Heart right ventricle (tissue), 16 donors: ENCODE data around the gene ABCE1. TPM values are rescaled to one million over a fixed set of nuclear protein-coding genes. Genes with fewer than 3 reads are reported as not detected.

Experiments used
- ATAC-seq, 8 donors: fragments of 200-7000 bp; cut with Tn5 transposase; one replicate each; pipeline ENCODE4 v1.9.1; 2020; ENCODE audit warnings: mild to moderate bottlenecking in 8 of 8, moderate library complexity in 8 of 8, moderate number of reproducible peaks in 1 of 8
- DNase-seq, 2 donors: peaks; one replicate each; pipeline ENCODE4 v3.0.0-alpha.2; 2020
- H3K27ac ChIP-seq, 10 donors: fragments of 200-600 bp; sonication (generic) in 2 of 10; one replicate each; pipeline versions ENCODE4 v1.5.0 to v1.8.0; 2020 to 2022; ENCODE audit warnings: mild to moderate bottlenecking in 3 of 10
- H3K27me3 ChIP-seq, 7 donors: fragments of 200-600 bp; one replicate each; pipeline ENCODE4 v1.8.0; 2021 to 2022; ENCODE audit warnings: mild to moderate bottlenecking in 2 of 7
- H3K36me3 ChIP-seq, 9 donors: fragments of 200-600 bp; sonication (generic) in 1 of 9; one replicate each; pipeline versions ENCODE4 v1.5.0 to v1.8.0; 2020 to 2022; ENCODE audit warnings: mild to moderate bottlenecking in 2 of 9
- H3K4me1 ChIP-seq, 9 donors: fragments of 200-600 bp; sonication (generic) in 1 of 9; one replicate each; pipeline versions ENCODE4 v1.5.0 to v1.8.0; 2020 to 2022; ENCODE audit warnings: mild to moderate bottlenecking in 4 of 9
- H3K4me3 ChIP-seq, 10 donors: fragments of 200-600 bp; sonication (generic) in 2 of 10; one replicate each; pipeline versions ENCODE4 v1.5.0 to v1.8.0; 2020 to 2022; ENCODE audit warnings: mild to moderate bottlenecking in 7 of 10, moderate library complexity in 2 of 10
- H3K9me3 ChIP-seq, 11 donors: fragments of 200-600 bp in 10 of 11; sonication (generic) in 2 of 11; one replicate each; pipeline versions ENCODE4 v1.5.0 to v1.8.0; 2013 to 2022; ENCODE audit warnings: mild to moderate bottlenecking in 2 of 11, control low read depth in 1 of 11, moderate library complexity in 1 of 11
- WGBS, 2 donors: extraction: QIAGEN DNeasy Blood & Tissue Kit; methylation state at CpG; one replicate each; pipeline ENCODE4 v1.1.7; 2013; ENCODE audit warnings: inconsistent platforms in 1 of 2; 5-methylcytosine and 5-hydroxymethylcytosine counted together
- intact Hi-C, 10 donors: fragments of 100-400 bp; cut with DNase I; formaldehyde crosslinking; loops; one replicate each; pipeline versions ENCODE4 v1.11.1 to v1.14.2; 2022
- polyA plus RNA-seq, 2 donors: library from polyadenylated mRNA; stranded (reverse); fragments of 200-250 nt; gene quantifications; one replicate each; pipeline ENCODE4 v1.2.3, GENCODE V29; 2013
- total RNA-seq, 10 donors: library from RNA; stranded (reverse); fragmentation: NEBNext Ultra II Directional in 3 of 10; extraction: Animal tissue kit (Norgen Biotek cat#: 25700) in 3 of 10; gene quantifications; one replicate each; pipeline versions ENCODE4 v1.2.1 to v1.2.4, GENCODE V29; 2021 to 2023
- TF ChIP-seq, protein P1 (sequence below), 9 donors: fragments of 200-600 bp; sonication (generic) in 2 of 9; IDR thresholded peaks; one replicate each; pipeline versions ENCODE4 v1.5.0 to v1.8.0; 2021 to 2022; ENCODE audit warnings: antibody characterized with exemption in 9 of 9, mild to moderate bottlenecking in 5 of 9, moderate library complexity in 1 of 9
- donor health status: Arrhythmogenic right ventricular cardiomyopathy.
- donor health status: ischemic (EF 13 %, LVEDD 7.1; RV severe dilation, severe dysfunction).
- donor health status: healthy with polysubstance abuse.
- donor health status: DM: no; HTN: yes; CAD: no.
- donor health status: DM: no; HTN: no; CAD: no.
- donor health status: ischemic (EF 25% LVEDD 6.9; RV normal size, moderate dysfunction).
- donor health status: ischemic (EF 25% LVEDD 5.7; RV mildly dilated, moderate dysfunction).
- donor health status: healthy.
- donor health status: DM: yes; HTN: yes; CAD: no.
- donor health status: Ischemic cardiomyopathy.
- donor health status: ischemic (EF 35%, LVEDD 5.7; RV mildly dilated, moderate dysfunction).
- donor health status: nonischemic (EF 11% LVEDD 7.7; RV severe dilation, severe dysfunction).
- donor health status: DM: yes; HTN: yes; CAD: no.
- donor health status: PGD.
- donor health status: ischemic (EF 29% LVEDD 5.4; RV normal size, mild dysfunction).
- donor health status: nonischemic (EF 23%, LVEDD 6.1; RV moderate dilation, normal function).

The ABCE1 gene
- total and polyA plus RNA-seq, 12 donors, result 14.6 to 49.0 (median 32.3) TPM

DNA sequence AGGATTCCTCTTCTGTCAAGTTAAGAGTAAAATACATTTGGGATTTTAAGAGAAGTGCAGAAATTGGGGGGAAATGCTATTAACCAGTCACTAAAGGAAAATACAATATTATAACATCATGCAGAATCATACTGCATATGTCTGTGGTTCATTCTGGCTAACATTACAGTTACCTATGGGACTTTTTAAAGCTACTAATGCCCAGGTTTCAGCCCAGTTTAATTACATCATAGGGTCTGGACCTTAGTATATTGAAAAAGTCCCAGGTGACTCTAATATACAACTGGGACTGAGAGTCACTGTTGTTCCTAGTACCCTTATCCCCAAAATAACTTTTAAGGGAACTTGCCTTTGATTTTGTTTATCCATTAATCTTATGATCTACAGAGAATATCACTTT, 10.0 kb downstream of the ABCE1 start:
- peaks cover 0 to 92% (median 47%) of the 10 kb centered on the region in 9 donors for H3K36me3 ChIP-seq
- no peak overlapping the region for H3K4me3 ChIP-seq
- no peak overlapping the region for H3K27ac ChIP-seq
- DNase-seq (no peak), ATAC-seq (no peak)
- TF ChIP-seq, protein P1, sequence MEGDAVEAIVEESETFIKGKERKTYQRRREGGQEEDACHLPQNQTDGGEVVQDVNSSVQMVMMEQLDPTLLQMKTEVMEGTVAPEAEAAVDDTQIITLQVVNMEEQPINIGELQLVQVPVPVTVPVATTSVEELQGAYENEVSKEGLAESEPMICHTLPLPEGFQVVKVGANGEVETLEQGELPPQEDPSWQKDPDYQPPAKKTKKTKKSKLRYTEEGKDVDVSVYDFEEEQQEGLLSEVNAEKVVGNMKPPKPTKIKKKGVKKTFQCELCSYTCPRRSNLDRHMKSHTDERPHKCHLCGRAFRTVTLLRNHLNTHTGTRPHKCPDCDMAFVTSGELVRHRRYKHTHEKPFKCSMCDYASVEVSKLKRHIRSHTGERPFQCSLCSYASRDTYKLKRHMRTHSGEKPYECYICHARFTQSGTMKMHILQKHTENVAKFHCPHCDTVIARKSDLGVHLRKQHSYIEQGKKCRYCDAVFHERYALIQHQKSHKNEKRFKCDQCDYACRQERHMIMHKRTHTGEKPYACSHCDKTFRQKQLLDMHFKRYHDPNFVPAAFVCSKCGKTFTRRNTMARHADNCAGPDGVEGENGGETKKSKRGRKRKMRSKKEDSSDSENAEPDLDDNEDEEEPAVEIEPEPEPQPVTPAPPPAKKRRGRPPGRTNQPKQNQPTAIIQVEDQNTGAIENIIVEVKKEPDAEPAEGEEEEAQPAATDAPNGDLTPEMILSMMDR (IDR thresholded peaks at IDR 0.05), result no peak
- H3K9me3 ChIP-seq, result no peaks in the 10 kb centered on the region
- H3K4me1 ChIP-seq, result peaks cover 0 to 26% (median 10%) of the 10 kb centered on the region in 9 donors
- H3K27me3 ChIP-seq, result no peaks in the 10 kb centered on the region
- intact Hi-C loops, result loop anchor here in 2 of 10 donors (5.0 kb wide), 1 partner anchor 34 kb away; no protein-coding TSS in a partner anchor

DNA sequence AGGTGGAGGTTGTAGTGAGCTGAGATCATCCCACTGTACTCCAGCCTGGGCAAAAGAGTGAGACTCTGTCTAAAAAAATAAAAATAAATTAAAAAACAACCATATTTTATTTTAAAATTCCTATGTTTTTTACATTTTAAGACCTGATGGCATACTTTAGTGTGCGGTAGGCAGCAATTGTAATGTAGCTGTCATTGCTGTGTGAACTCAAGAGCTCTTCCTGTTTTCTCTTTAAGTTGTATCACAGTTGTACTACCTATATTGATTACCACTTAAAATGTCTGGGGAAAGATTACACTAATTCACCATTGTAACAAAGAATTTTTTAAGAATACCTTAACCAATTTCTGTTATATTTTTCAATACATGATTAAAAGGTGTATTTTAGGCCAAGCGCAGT, 27.3 kb downstream of the ABCE1 start:
- ATAC-seq (no peak), DNase-seq (no peak)
- Histone ChIP-seq H3K4me3 (no peak overlapping the region), H3K36me3 (peaks cover 0 to 100% (median 79%) of the 10 kb centered on the region in 9 donors), H3K9me3 (no peaks in the 10 kb centered on the region), H3K4me1 (no peaks in the 10 kb centered on the region), H3K27me3 (no peaks in the 10 kb centered on the region), H3K27ac (peak overlapping the region in 1 of 10 donors; percentile 62)
- TF ChIP-seq, protein P1 (IDR thresholded peaks at IDR 0.05), result no peak
- 99 to 100% methylated on average over 2 of the region's 2 CpGs for whole genome bisulfite sequencing, 2 donors
- intact Hi-C loops, result loop anchor here in 1 of 10 donors (10.0 kb wide), 1 partner anchor 1581 kb away; no protein-coding TSS in a partner anchor

- intact Hi-C loops, result no loop called here
- H3K4me3 ChIP-seq, result no peak overlapping the region
- TF ChIP-seq, protein P1 (IDR thresholded peaks at IDR 0.05), result no peak
- no peaks in the 10 kb centered on the region for H3K9me3 ChIP-seq
- H3K36me3 ChIP-seq, result peaks cover 0 to 94% (median 45%) of the 10 kb centered on the region in 9 donors
- no peaks in the 10 kb centered on the region for H3K27me3 ChIP-seq
- DNase-seq (no peak), ATAC-seq (no peak)
- H3K4me1 ChIP-seq, result peaks cover 0 to 14% (median 4%) of the 10 kb centered on the region in 9 donors
- H3K27ac ChIP-seq, result no peak overlapping the region
These were observed 32.0 kb downstream of the ABCE1 start for GRCh38 chr4:145130130-145130529.

DNA sequence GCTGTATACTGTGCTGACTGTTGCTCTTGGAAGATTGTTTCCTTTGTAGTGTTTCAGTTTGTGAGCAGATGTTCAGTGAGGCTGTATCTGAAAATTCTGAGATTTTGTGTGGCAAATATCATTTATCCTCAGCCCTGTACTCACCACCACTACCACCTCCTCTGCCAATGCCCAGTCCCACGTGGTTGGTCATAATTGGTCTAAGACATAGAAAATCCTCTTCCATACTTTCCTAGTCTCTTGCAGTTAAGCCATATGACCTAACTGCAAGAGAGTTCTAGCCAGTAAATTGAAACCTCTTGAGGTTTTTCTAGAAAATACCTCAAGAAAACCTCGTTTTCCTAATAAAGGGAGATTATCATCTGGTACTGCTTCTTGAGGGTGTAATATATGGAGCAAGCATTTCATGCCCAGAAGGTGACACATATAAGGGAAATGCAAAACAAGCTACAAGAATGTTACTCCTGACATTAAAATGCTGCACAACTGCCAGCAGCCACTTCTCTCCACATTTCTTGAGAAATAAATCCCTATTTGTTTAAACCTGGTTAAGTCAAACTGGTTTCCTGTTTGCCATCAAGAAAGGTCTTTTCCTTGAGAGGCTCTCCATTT, 32.8 kb downstream of the ABCE1 start:
- TF ChIP-seq, protein P1 (IDR thresholded peaks at IDR 0.05), result no peak
- ATAC-seq, result peak in 1 of 8 donors; percentile 19
- 70 to 73% methylated on average over 2 of the region's 2 CpGs for WGBS, 2 donors

More for the DNA sequence above, 32.8 kb downstream of the ABCE1 start:
- no peaks in the 10 kb centered on the region for H3K9me3 ChIP-seq
- no peak for DNase-seq
- no peaks in the 10 kb centered on the region for H3K27me3 ChIP-seq
- H3K36me3 ChIP-seq, result peaks cover 0 to 90% (median 38%) of the 10 kb centered on the region in 9 donors
- intact Hi-C loops, result no loop called here
- no peak overlapping the region for H3K4me3 ChIP-seq
- H3K4me1 ChIP-seq, result peaks cover 0 to 14% (median 4%) of the 10 kb centered on the region in 9 donors
- no peak overlapping the region for H3K27ac ChIP-seq
